Measurements from ENCODE around the gene SNED1.

Gene SNED1

GRCh38 chr2:241033336-241033987, 35.0 kb downstream of the SNED1 start:
- H3K4me3 ChIP-seq (ENCODE audit: low read length), result no peak overlapping the region
- H3K4me1 ChIP-seq (ENCODE audit: control insufficient read depth, low read depth, low read length), result no peaks in the 10 kb centered on the region
- no peak overlapping the region for H3K27ac ChIP-seq (ENCODE audit: low read length)
- H3K36me3 ChIP-seq (ENCODE audit: control insufficient read depth, low read depth, low read length), result no peaks in the 10 kb centered on the region
- H3K27me3 ChIP-seq (ENCODE audit: control insufficient read depth, insufficient read depth, low read length), result peaks cover 28% of the 10 kb centered on the region
- H3K9ac ChIP-seq (ENCODE audit: low read length), result no peak overlapping the region
- H3K9me3 ChIP-seq (ENCODE audit: control insufficient read depth, low read depth, low read length), result no peaks in the 10 kb centered on the region

- no peaks in the 10 kb centered on the region for H3K9me3 ChIP-seq (ENCODE audit: control insufficient read depth, low read depth, low read length)
- no peak overlapping the region for H3K4me3 ChIP-seq (ENCODE audit: low read length)
- H3K9ac ChIP-seq (ENCODE audit: low read length), result no peak overlapping the region
- H3K27me3 ChIP-seq (ENCODE audit: control insufficient read depth, insufficient read depth, low read length), result peaks cover 28% of the 10 kb centered on the region
- H3K36me3 ChIP-seq (ENCODE audit: control insufficient read depth, low read depth, low read length), result no peaks in the 10 kb centered on the region
- H3K4me1 ChIP-seq (ENCODE audit: control insufficient read depth, low read depth, low read length), result no peaks in the 10 kb centered on the region
- H3K27ac ChIP-seq (ENCODE audit: low read length), result no peak overlapping the region
Measured at GRCh38 chr2:241033994-241034393, 35.6 kb downstream of the SNED1 start.

- no peaks in the 10 kb centered on the region for H3K4me1 ChIP-seq (ENCODE audit: control insufficient read depth, low read depth, low read length)
- no peak overlapping the region for H3K27ac ChIP-seq (ENCODE audit: low read length)
- H3K36me3 ChIP-seq (ENCODE audit: control insufficient read depth, low read depth, low read length), result no peaks in the 10 kb centered on the region
- peaks cover 28% of the 10 kb centered on the region for H3K27me3 ChIP-seq (ENCODE audit: control insufficient read depth, insufficient read depth, low read length)
- no peak overlapping the region for H3K4me3 ChIP-seq (ENCODE audit: low read length)
- no peak overlapping the region for H3K9ac ChIP-seq (ENCODE audit: low read length)
- H3K9me3 ChIP-seq (ENCODE audit: control insufficient read depth, low read depth, low read length), result no peaks in the 10 kb centered on the region
Measured at GRCh38 chr2:241034490-241035141, 36.2 kb downstream of the SNED1 start.

- Histone ChIP-seq H3K9ac (ENCODE audit: low read length) (no peak overlapping the region), H3K4me3 (ENCODE audit: low read length) (no peak overlapping the region), H3K36me3 (ENCODE audit: control insufficient read depth, low read depth, low read length) (no peaks in the 10 kb centered on the region)
Measured at GRCh38 chr2:241035142-241035817, 36.9 kb downstream of the SNED1 start.

GRCh38 chr2:241035818-241036396, 37.5 kb downstream of the SNED1 start:
- H3K4me1 ChIP-seq (ENCODE audit: control insufficient read depth, low read depth, low read length), result no peaks in the 10 kb centered on the region
- H3K27ac ChIP-seq (ENCODE audit: low read length), result no peak overlapping the region

More at GRCh38 chr2:241035142-241035817, 36.9 kb downstream of the SNED1 start:
- Histone ChIP-seq H3K4me1 (ENCODE audit: control insufficient read depth, low read depth, low read length) (no peaks in the 10 kb centered on the region), H3K9me3 (ENCODE audit: control insufficient read depth, low read depth, low read length) (no peaks in the 10 kb centered on the region), H3K27me3 (ENCODE audit: control insufficient read depth, insufficient read depth, low read length) (peaks cover 28% of the 10 kb centered on the region), H3K27ac (ENCODE audit: low read length) (no peak overlapping the region)

GRCh38 chr2:241036397-241036963, 38.1 kb downstream of the SNED1 start:
- Histone ChIP-seq H3K4me3 (ENCODE audit: low read length) (peak overlapping the region; percentile 52), H3K9ac (ENCODE audit: low read length) (no peak overlapping the region), H3K36me3 (ENCODE audit: control insufficient read depth, low read depth, low read length) (no peaks in the 10 kb centered on the region), H3K27me3 (ENCODE audit: control insufficient read depth, insufficient read depth, low read length) (peaks cover 28% of the 10 kb centered on the region), H3K4me1 (ENCODE audit: control insufficient read depth, low read depth, low read length) (no peaks in the 10 kb centered on the region), H3K27ac (ENCODE audit: low read length) (no peak overlapping the region), H3K9me3 (ENCODE audit: control insufficient read depth, low read depth, low read length) (no peaks in the 10 kb centered on the region)

More at GRCh38 chr2:241035818-241036396, 37.5 kb downstream of the SNED1 start:
- Histone ChIP-seq H3K9me3 (ENCODE audit: control insufficient read depth, low read depth, low read length) (no peaks in the 10 kb centered on the region), H3K4me3 (ENCODE audit: low read length) (peak overlapping the region; percentile 52), H3K36me3 (ENCODE audit: control insufficient read depth, low read depth, low read length) (no peaks in the 10 kb centered on the region), H3K9ac (ENCODE audit: low read length) (no peak overlapping the region), H3K27me3 (ENCODE audit: control insufficient read depth, insufficient read depth, low read length) (peaks cover 28% of the 10 kb centered on the region)

GRCh38 chr2:241036964-241037421, 38.6 kb downstream of the SNED1 start:
- H3K4me1 ChIP-seq (ENCODE audit: control insufficient read depth, low read depth, low read length), result no peaks in the 10 kb centered on the region
- peak overlapping the region; percentile 52 for H3K4me3 ChIP-seq (ENCODE audit: low read length)
- H3K27me3 ChIP-seq (ENCODE audit: control insufficient read depth, insufficient read depth, low read length), result peaks cover 29% of the 10 kb centered on the region

GRCh38 chr2:241037498-241037897, 39.1 kb downstream of the SNED1 start:
- no peaks in the 10 kb centered on the region for H3K4me1 ChIP-seq (ENCODE audit: control insufficient read depth, low read depth, low read length)

More at GRCh38 chr2:241036964-241037421, 38.6 kb downstream of the SNED1 start:
- H3K9ac ChIP-seq (ENCODE audit: low read length), result no peak overlapping the region
- H3K36me3 ChIP-seq (ENCODE audit: control insufficient read depth, low read depth, low read length), result no peaks in the 10 kb centered on the region
- no peaks in the 10 kb centered on the region for H3K9me3 ChIP-seq (ENCODE audit: control insufficient read depth, low read depth, low read length)
- no peak overlapping the region for H3K27ac ChIP-seq (ENCODE audit: low read length)

GRCh38 chr2:241038374-241039180, 40.2 kb downstream of the SNED1 start:
- Histone ChIP-seq H3K9ac (ENCODE audit: low read length) (no peak overlapping the region), H3K27ac (ENCODE audit: low read length) (no peak overlapping the region), H3K4me3 (ENCODE audit: low read length) (no peak overlapping the region), H3K9me3 (ENCODE audit: control insufficient read depth, low read depth, low read length) (no peaks in the 10 kb centered on the region), H3K27me3 (ENCODE audit: control insufficient read depth, insufficient read depth, low read length) (peaks cover 35% of the 10 kb centered on the region), H3K36me3 (ENCODE audit: control insufficient read depth, low read depth, low read length) (no peaks in the 10 kb centered on the region), H3K4me1 (ENCODE audit: control insufficient read depth, low read depth, low read length) (no peaks in the 10 kb centered on the region)

More at GRCh38 chr2:241037498-241037897, 39.1 kb downstream of the SNED1 start:
- Histone ChIP-seq H3K36me3 (ENCODE audit: control insufficient read depth, low read depth, low read length) (no peaks in the 10 kb centered on the region), H3K9me3 (ENCODE audit: control insufficient read depth, low read depth, low read length) (no peaks in the 10 kb centered on the region), H3K4me3 (ENCODE audit: low read length) (no peak overlapping the region), H3K9ac (ENCODE audit: low read length) (no peak overlapping the region), H3K27ac (ENCODE audit: low read length) (no peak overlapping the region), H3K27me3 (ENCODE audit: control insufficient read depth, insufficient read depth, low read length) (peaks cover 34% of the 10 kb centered on the region)

GRCh38 chr2:241039416-241039815, 41.0 kb downstream of the SNED1 start:
- Histone ChIP-seq H3K9me3 (ENCODE audit: control insufficient read depth, low read depth, low read length) (no peaks in the 10 kb centered on the region), H3K36me3 (ENCODE audit: control insufficient read depth, low read depth, low read length) (no peaks in the 10 kb centered on the region), H3K27ac (ENCODE audit: low read length) (no peak overlapping the region), H3K9ac (ENCODE audit: low read length) (no peak overlapping the region), H3K4me3 (ENCODE audit: low read length) (no peak overlapping the region), H3K27me3 (ENCODE audit: control insufficient read depth, insufficient read depth, low read length) (peaks cover 35% of the 10 kb centered on the region), H3K4me1 (ENCODE audit: control insufficient read depth, low read depth, low read length) (no peaks in the 10 kb centered on the region)

Measured in iPS-18a (cell line).